Testis (tissue), 3 donors: ENCODE measurements around the gene MAN2A1. TPM values are rescaled to one million over a fixed set of nuclear protein-coding genes. Genes with fewer than 3 reads are reported as not detected.

Experiments
- DNase-seq: peaks from one replicate; pipeline ENCODE4 v3.0.0-alpha.2; 2019
- H3K27ac ChIP-seq, 2 donors: fragments of 200-600 bp; sonication (generic); one replicate each; pipeline ENCODE4 v1.5.1; 2019
- H3K27me3 ChIP-seq: fragments of 200-600 bp; sonication (generic); one replicate; pipeline ENCODE4 v1.5.1; 2019
- H3K36me3 ChIP-seq: fragments of 200-600 bp; sonication (generic); one replicate; pipeline ENCODE4 v1.5.1; 2017; ENCODE audit warnings: low read depth; ENCODE audit errors: missing control alignments
- H3K4me1 ChIP-seq: fragments of 200-600 bp; sonication (generic); one replicate; pipeline ENCODE4 v1.5.1; 2019
- H3K4me3 ChIP-seq, 2 donors: fragments of 200-600 bp; sonication (generic); one replicate each; pipeline ENCODE4 v1.5.1; 2017 to 2019
- H3K9me3 ChIP-seq: fragments of 200-600 bp; sonication (generic); one replicate; pipeline ENCODE4 v1.5.1; 2017
- CTCF ChIP-seq, 3 experiments: fragments of 450-650 bp in 2 of 3; fragments of 200-600 bp in 1 of 3; sonication (generic) in 1 of 3; IDR thresholded peaks; one replicate each; pipeline ENCODE4 v1.5.1; 2016 to 2019; ENCODE audit warnings: antibody characterized with exemption in 3 of 3, mild to moderate bottlenecking in 2 of 3, moderate library complexity in 1 of 3
- POLR2A ChIP-seq: fragments of 450-650 bp; IDR thresholded peaks from one replicate; pipeline ENCODE4 v1.6.1; 2017; ENCODE audit warnings: antibody characterized with exemption, mild to moderate bottlenecking, moderate library complexity
- WGBS, 2 donors: methylation state at CpG; one replicate each; pipeline ENCODE4 v1.1.5; 2018; 5-methylcytosine and 5-hydroxymethylcytosine counted together
- intact Hi-C: fragments of 100-400 bp; cut with DNase I; formaldehyde crosslinking; loops from one replicate; pipeline ENCODE4 v1.15.1; 2023; ENCODE audit warnings: low total_unique reads
- polyA plus RNA-seq: library from polyadenylated mRNA; stranded (reverse); fragments of 350-450 nt; fragmentation: Illumina TruSeq; extraction: RNeasy Lipid Tissue Mini Kit (QIAGEN cat#74804); gene quantifications from one replicate; pipeline ENCODE4 v1.2.3, GENCODE V29; 2014; ENCODE audit warnings: low read depth, low replicate concordance; ENCODE audit not compliant: insufficient read depth
- total RNA-seq, 2 donors: library from RNA; depleted of rRNA; stranded (reverse); fragments of >200 nt; gene quantifications; one replicate each; pipeline ENCODE4 v1.2.3, GENCODE V29; 2016

Gene MAN2A1
- total and polyA plus RNA-seq, 3 donors from 2014 or later: 36.0 to 80.5 (median 55.6) TPM

- whole genome bisulfite sequencing, 2 donors: 89% methylated on average over 1 of the region's 1 CpG
- no peak for TF ChIP-seq POLR2A
- intact Hi-C loops: no loop called here
These were observed 73.1 kb downstream of the MAN2A1 start for GRCh38 chr5:109762821-109763220.

DNA sequence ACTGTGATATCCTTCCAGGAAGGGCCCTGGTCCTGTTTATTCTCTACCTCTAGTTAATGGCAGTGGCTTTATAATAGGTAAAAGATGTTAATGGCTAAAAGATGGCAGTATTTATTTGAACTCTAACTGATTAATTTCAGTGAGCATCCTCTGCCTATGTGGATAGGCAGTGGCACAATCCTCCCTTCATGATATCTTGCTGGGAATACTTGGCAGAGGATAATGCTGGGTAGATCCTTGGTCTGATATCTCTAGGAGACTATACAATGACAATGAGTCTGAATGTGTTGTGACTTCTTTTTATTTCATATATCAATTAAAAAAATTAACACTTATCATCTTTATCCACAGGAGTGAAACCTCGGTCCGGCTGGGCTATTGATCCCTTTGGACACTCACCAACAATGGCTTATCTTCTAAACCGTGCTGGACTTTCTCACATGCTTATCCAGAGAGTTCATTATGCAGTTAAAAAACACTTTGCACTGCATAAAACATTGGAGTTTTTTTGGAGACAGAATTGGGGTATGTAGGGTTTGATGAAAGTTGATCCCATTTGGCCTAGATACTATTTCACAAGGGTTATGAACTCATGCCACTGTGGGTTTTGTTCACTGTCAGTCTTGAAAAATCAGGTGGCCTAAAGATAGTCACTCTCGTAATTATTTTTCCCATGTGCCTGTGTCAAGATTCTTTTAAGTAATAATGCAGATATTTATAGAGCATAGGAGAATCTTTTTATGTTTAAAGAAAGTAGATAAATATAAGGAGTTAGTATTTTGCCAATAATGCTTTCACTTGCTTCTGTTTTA, 77.7 kb downstream of the MAN2A1 start:
- no peak for TF ChIP-seq POLR2A
- TF ChIP-seq CTCF (IDR thresholded peaks at IDR 0.05): no peak
- Histone ChIP-seq H3K4me3 (no peak overlapping the region), H3K4me1 (no peaks in the 10 kb centered on the region), H3K36me3 (no peaks in the 10 kb centered on the region), H3K9me3 (no peaks in the 10 kb centered on the region), H3K27me3 (no peaks in the 10 kb centered on the region), H3K27ac (no peak overlapping the region)
- no peak for DNase-seq
- intact Hi-C loops: no loop called here
- WGBS, 2 donors: 71 to 86% methylated on average over 4 of the region's 4 CpGs

More at GRCh38 chr5:109762821-109763220, 73.1 kb downstream of the MAN2A1 start:
- no peaks in the 10 kb centered on the region for H3K27me3 ChIP-seq
- no peaks in the 10 kb centered on the region for H3K9me3 ChIP-seq
- DNase-seq: no peak
- H3K27ac ChIP-seq: no peak overlapping the region
- no peaks in the 10 kb centered on the region for H3K36me3 ChIP-seq
- H3K4me1 ChIP-seq: no peaks in the 10 kb centered on the region
- no peak overlapping the region for H3K4me3 ChIP-seq

GRCh38 chr5:109767997-109768396, 78.3 kb downstream of the MAN2A1 start:
- intact Hi-C loops: no loop called here
- Histone ChIP-seq H3K4me3 (no peak overlapping the region), H3K4me1 (no peaks in the 10 kb centered on the region), H3K9me3 (no peaks in the 10 kb centered on the region), H3K36me3 (no peaks in the 10 kb centered on the region), H3K27me3 (no peaks in the 10 kb centered on the region), H3K27ac (no peak overlapping the region)
- TF ChIP-seq CTCF (IDR thresholded peaks at IDR 0.05): no peak
- WGBS, 2 donors: 92 to 94% methylated on average over 4 of the region's 4 CpGs
- DNase-seq: no peak

GRCh38 chr5:109769597-109770291, 80.0 kb downstream of the MAN2A1 start:
- 89 to 98% methylated on average over 7 of the region's 7 CpGs for WGBS, 2 donors
- TF ChIP-seq CTCF (IDR thresholded peaks at IDR 0.05): no peak
- no peak for TF ChIP-seq POLR2A
- Histone ChIP-seq H3K27me3 (no peaks in the 10 kb centered on the region), H3K27ac (no peak overlapping the region), H3K4me1 (no peaks in the 10 kb centered on the region), H3K36me3 (no peaks in the 10 kb centered on the region), H3K9me3 (no peaks in the 10 kb centered on the region), H3K4me3 (no peak overlapping the region)
- intact Hi-C loops: no loop called here
- DNase-seq: no peak

GRCh38 chr5:109775130-109775529, 85.4 kb downstream of the MAN2A1 start:
- no peak for DNase-seq
- Histone ChIP-seq H3K36me3 (no peaks in the 10 kb centered on the region), H3K4me1 (no peaks in the 10 kb centered on the region), H3K27ac (no peak overlapping the region), H3K4me3 (no peak overlapping the region), H3K9me3 (no peaks in the 10 kb centered on the region), H3K27me3 (no peaks in the 10 kb centered on the region)
- 85 to 93% methylated on average over 2 of the region's 2 CpGs for WGBS, 2 donors
- intact Hi-C loops: no loop called here
- TF ChIP-seq POLR2A (no peak), CTCF (IDR thresholded peaks at IDR 0.05) (no peak)
